Measurements from ENCODE around the gene STX19. TPM values are rescaled to one million over a fixed set of nuclear protein-coding genes. Genes with fewer than 3 reads are reported as not detected.

STX19 gene
- total RNA-seq, 2 experiments from 2014 or later = not detected

- Mint-ChIP-seq H3K27me3 (no peaks in the 10 kb centered on the region), H3K36me3 (ENCODE audit: low read depth) (peaks cover 16% of the 10 kb centered on the region), H3K27ac (no peak overlapping the region), H3K4me3 (no peak overlapping the region), H3K4me1 (peaks cover 24% of the 10 kb centered on the region), H3K9me3 (peaks cover 4% of the 10 kb centered on the region)
- DNase-seq = no peak
- ChIA-PET POLR2A (no interaction called here), CTCF (interaction anchor here (1.3 kb wide), 1 partner anchor 34 kb away, joined by 3 read pairs; no protein-coding TSS in a partner anchor)
Measured at GRCh38 chr3:94015025-94015424, 13.4 kb downstream of the STX19 start.

GRCh38 chr3:94012185-94012584 is 16.2 kb downstream of the STX19 start:
- Mint-ChIP-seq H3K4me1 (peaks cover 24% of the 10 kb centered on the region), H3K4me3 (no peak overlapping the region), H3K27ac (no peak overlapping the region)

GRCh38 chr3:94011233-94011711 is 17.1 kb downstream of the STX19 start:
- peak overlapping the region; percentile 22 for H3K4me3 Mint-ChIP-seq
- CTCF ChIA-PET = interaction anchor here (1.3 to 1.8 kb wide), 2 partner anchors 36 to 52 kb away, joined by 3 read pairs; partner anchors contain the start of genes DHFR2 and NSUN3
- peaks cover 24% of the 10 kb centered on the region for H3K4me1 Mint-ChIP-seq
- peaks cover 4% of the 10 kb centered on the region for H3K9me3 Mint-ChIP-seq
- H3K36me3 Mint-ChIP-seq (ENCODE audit: low read depth) = peaks cover 14% of the 10 kb centered on the region
- peak overlapping the region; percentile 59 for H3K27ac Mint-ChIP-seq
- no peaks in the 10 kb centered on the region for H3K27me3 Mint-ChIP-seq
- no peak for DNase-seq
- POLR2A ChIA-PET = no interaction called here

More at GRCh38 chr3:94012185-94012584, 16.2 kb downstream of the STX19 start:
- Mint-ChIP-seq H3K9me3 (peaks cover 4% of the 10 kb centered on the region), H3K27me3 (no peaks in the 10 kb centered on the region), H3K36me3 (ENCODE audit: low read depth) (peaks cover 13% of the 10 kb centered on the region)
- no peak for DNase-seq
- ChIA-PET CTCF (interaction anchor here (1.1 kb wide), 1 partner anchor 51 kb away, joined by 3 read pairs; the partner anchor contains the start of genes DHFR2 and NSUN3), POLR2A (no interaction called here)

GRCh38 chr3:94009608-94010007 is 18.8 kb downstream of the STX19 start:
- CTCF ChIA-PET = interaction anchor here (1.8 kb wide), 1 partner anchor 38 kb away, joined by 3 read pairs; no protein-coding TSS in a partner anchor
- peaks cover 9% of the 10 kb centered on the region for H3K36me3 Mint-ChIP-seq (ENCODE audit: low read depth)
- peaks cover 18% of the 10 kb centered on the region for H3K4me1 Mint-ChIP-seq
- DNase-seq = no peak
- H3K27ac Mint-ChIP-seq = no peak overlapping the region
- POLR2A ChIA-PET = no interaction called here
- peaks cover under 1% of the 10 kb centered on the region for H3K9me3 Mint-ChIP-seq
- no peaks in the 10 kb centered on the region for H3K27me3 Mint-ChIP-seq
- H3K4me3 Mint-ChIP-seq = no peak overlapping the region

- Mint-ChIP-seq H3K36me3 (ENCODE audit: low read depth) (peaks cover 8% of the 10 kb centered on the region), H3K27ac (no peak overlapping the region), H3K9me3 (no peaks in the 10 kb centered on the region), H3K27me3 (no peaks in the 10 kb centered on the region), H3K4me3 (no peak overlapping the region), H3K4me1 (peaks cover 20% of the 10 kb centered on the region)
- ChIA-PET POLR2A (no interaction called here), CTCF (no interaction called here)
- DNase-seq = no peak
Measured at GRCh38 chr3:94008253-94008652, 20.1 kb downstream of the STX19 start.

- Mint-ChIP-seq H3K4me3 (peak overlapping the region; percentile 60), H3K27me3 (no peaks in the 10 kb centered on the region), H3K4me1 (peaks cover 4% of the 10 kb centered on the region), H3K9me3 (no peaks in the 10 kb centered on the region), H3K27ac (peak overlapping the region; percentile 38), H3K36me3 (ENCODE audit: low read depth) (peaks cover 2% of the 10 kb centered on the region)
- ChIA-PET CTCF (interaction anchor here (0.6 to 1.9 kb wide), 7 partner anchors 10 to 63 kb away, joined by 3 read pairs; no protein-coding TSS in a partner anchor), POLR2A (no interaction called here)
- DNase-seq = peak; percentile 41
Measured at GRCh38 chr3:94004301-94004910, 24.0 kb downstream of the STX19 start.

- Mint-ChIP-seq H3K4me3 (no peak overlapping the region), H3K27ac (no peak overlapping the region), H3K4me1 (peaks cover 4% of the 10 kb centered on the region), H3K27me3 (no peaks in the 10 kb centered on the region), H3K36me3 (ENCODE audit: low read depth) (peaks cover 5% of the 10 kb centered on the region), H3K9me3 (no peaks in the 10 kb centered on the region)
- CTCF ChIA-PET = no interaction called here
- DNase-seq = no peak
- POLR2A ChIA-PET = no interaction called here
Measured at GRCh38 chr3:94001827-94002495, 26.4 kb downstream of the STX19 start.

GRCh38 chr3:94001191-94001590 is 27.2 kb downstream of the STX19 start:
- no peak overlapping the region for H3K4me3 Mint-ChIP-seq
- peaks cover 4% of the 10 kb centered on the region for H3K4me1 Mint-ChIP-seq
- POLR2A ChIA-PET = no interaction called here
- H3K36me3 Mint-ChIP-seq (ENCODE audit: low read depth) = peaks cover 3% of the 10 kb centered on the region
- no peaks in the 10 kb centered on the region for H3K9me3 Mint-ChIP-seq
- no peaks in the 10 kb centered on the region for H3K27me3 Mint-ChIP-seq
- DNase-seq = no peak
- no peak overlapping the region for H3K27ac Mint-ChIP-seq
- CTCF ChIA-PET = no interaction called here

- no peak for DNase-seq
- H3K27ac Mint-ChIP-seq = no peak overlapping the region
- H3K36me3 Mint-ChIP-seq (ENCODE audit: low read depth) = peaks cover 3% of the 10 kb centered on the region
- CTCF ChIA-PET = interaction anchor here (1.0 kb wide), 1 partner anchor 34 kb away, joined by 3 read pairs; the partner anchor contains the start of gene STX19
- H3K4me3 Mint-ChIP-seq = no peak overlapping the region
- H3K9me3 Mint-ChIP-seq = no peaks in the 10 kb centered on the region
- POLR2A ChIA-PET = no interaction called here
- H3K4me1 Mint-ChIP-seq = no peaks in the 10 kb centered on the region
- H3K27me3 Mint-ChIP-seq = no peaks in the 10 kb centered on the region
Measured at GRCh38 chr3:93994056-93994455, 34.3 kb downstream of the STX19 start.

GRCh38 chr3:93992207-93992606 is 36.2 kb downstream of the STX19 start:
- Mint-ChIP-seq H3K9me3 (no peaks in the 10 kb centered on the region), H3K4me3 (no peak overlapping the region), H3K36me3 (ENCODE audit: low read depth) (no peaks in the 10 kb centered on the region), H3K27me3 (no peaks in the 10 kb centered on the region), H3K27ac (no peak overlapping the region), H3K4me1 (no peaks in the 10 kb centered on the region)
- POLR2A ChIA-PET = no interaction called here
- no peak for DNase-seq
- CTCF ChIA-PET = no interaction called here

- Mint-ChIP-seq H3K4me1 (no peaks in the 10 kb centered on the region), H3K27me3 (no peaks in the 10 kb centered on the region), H3K4me3 (no peak overlapping the region), H3K9me3 (no peaks in the 10 kb centered on the region), H3K27ac (no peak overlapping the region), H3K36me3 (ENCODE audit: low read depth) (no peaks in the 10 kb centered on the region)
- no peak for DNase-seq
- ChIA-PET CTCF (no interaction called here), POLR2A (no interaction called here)
Measured at GRCh38 chr3:93991631-93992030, 36.8 kb downstream of the STX19 start.

GRCh38 chr3:93989241-93989640 is 39.2 kb downstream of the STX19 start:
- Mint-ChIP-seq H3K4me3 (no peak overlapping the region), H3K36me3 (ENCODE audit: low read depth) (no peaks in the 10 kb centered on the region), H3K27me3 (no peaks in the 10 kb centered on the region), H3K9me3 (no peaks in the 10 kb centered on the region), H3K4me1 (no peaks in the 10 kb centered on the region), H3K27ac (no peak overlapping the region)
- ChIA-PET POLR2A (no interaction called here), CTCF (no interaction called here)
- no peak for DNase-seq

- ChIA-PET POLR2A (no interaction called here), CTCF (no interaction called here)
- Mint-ChIP-seq H3K4me1 (no peaks in the 10 kb centered on the region), H3K36me3 (ENCODE audit: low read depth) (no peaks in the 10 kb centered on the region), H3K27me3 (no peaks in the 10 kb centered on the region), H3K9me3 (no peaks in the 10 kb centered on the region), H3K27ac (peak overlapping the region; percentile 50), H3K4me3 (no peak overlapping the region)
- no peak for DNase-seq
Measured at GRCh38 chr3:93988764-93989163, 39.6 kb downstream of the STX19 start.
